ENCODE measurements around the gene SSNA1. TPM values are rescaled to one million over a fixed set of nuclear protein-coding genes. Genes with fewer than 3 reads are reported as not detected.

The SSNA1 gene
- total and polyA plus RNA-seq, 2 experiments from 2014 or later: 82.2 to 128 TPM

DNA sequence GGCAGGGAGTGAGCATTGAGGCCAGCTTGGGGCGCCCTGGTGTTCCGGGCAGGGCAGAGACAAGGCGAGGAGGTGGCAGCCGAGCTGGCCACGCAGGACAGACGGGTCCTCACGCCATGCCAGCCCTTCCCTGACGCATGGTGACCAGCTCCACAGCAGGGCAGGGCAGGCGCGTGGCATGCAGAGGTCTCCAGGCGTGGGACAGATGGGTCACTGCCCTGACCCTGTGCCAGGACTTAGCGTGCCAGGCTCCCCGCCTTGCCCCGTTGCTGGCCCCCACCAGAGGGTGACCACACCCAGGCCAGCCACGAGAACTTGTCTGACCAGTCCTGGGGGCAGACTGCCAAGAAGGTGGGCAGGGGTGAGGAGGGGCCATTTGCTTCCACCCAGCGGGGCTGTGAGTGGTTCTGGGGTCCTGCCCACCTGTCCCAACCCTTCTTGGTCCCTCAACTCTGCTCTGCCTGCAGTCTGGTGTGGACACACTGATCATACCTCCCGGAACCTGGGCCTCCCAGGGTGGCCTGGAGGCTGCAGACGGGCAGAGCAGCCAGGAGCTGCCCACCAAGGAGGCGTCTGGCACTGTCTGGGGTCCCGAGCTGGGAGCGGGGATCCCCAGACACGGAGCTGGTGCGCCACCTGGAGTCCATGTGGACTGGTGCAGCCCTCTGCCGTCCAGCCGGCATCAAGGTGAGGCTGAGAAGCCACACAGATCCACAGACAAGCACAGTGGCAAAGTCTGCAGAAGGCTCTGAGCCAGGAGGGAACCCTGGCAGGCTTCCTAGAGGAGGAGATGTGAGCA is 38.8 kb downstream of the SSNA1 start, which contains the start of gene RNF224:
Gene RNF224, plus strand, starts transcription at position 449 of the 799 bp plus-strand sequence. CDS start 834 bp downstream, outside the sequence.
- H3K36me3 ChIP-seq (replicated peaks; ENCODE audit: insufficient read depth, low read depth): no peaks in the 10 kb centered on the region
- peak within 1 kb of the TSS; percentile 65 for H3K4me2 ChIP-seq
- WGBS (ENCODE audit: low lambda C conversion rate, missing lambda C conversion rate): 50% methylated on average over 25 of the region's 25 CpGs
- H3K79me2 ChIP-seq: no peaks in the 10 kb centered on the region
- DNase-seq (ENCODE audit: low spot score): peak; percentile 90
- peaks cover 56% of the 10 kb centered on the region for H3K4me1 ChIP-seq (ENCODE audit: insufficient read depth)
- no peaks in the 10 kb centered on the region for H3K27me3 ChIP-seq
- no peaks in the 10 kb centered on the region for H4K20me1 ChIP-seq (ENCODE audit: insufficient read depth, poor library complexity, severe bottlenecking)
- H3K9me2 ChIP-seq (replicated peaks; ENCODE audit: insufficient read depth): no peaks in the 10 kb centered on the region
- peak within 1 kb of the TSS; percentile 46 for H3K27ac ChIP-seq
- no peak for TF ChIP-seq EZH2 (IDR thresholded peaks at IDR 0.05; ENCODE audit: borderline replicate concordance)
- TF ChIP-seq, protein P1, sequence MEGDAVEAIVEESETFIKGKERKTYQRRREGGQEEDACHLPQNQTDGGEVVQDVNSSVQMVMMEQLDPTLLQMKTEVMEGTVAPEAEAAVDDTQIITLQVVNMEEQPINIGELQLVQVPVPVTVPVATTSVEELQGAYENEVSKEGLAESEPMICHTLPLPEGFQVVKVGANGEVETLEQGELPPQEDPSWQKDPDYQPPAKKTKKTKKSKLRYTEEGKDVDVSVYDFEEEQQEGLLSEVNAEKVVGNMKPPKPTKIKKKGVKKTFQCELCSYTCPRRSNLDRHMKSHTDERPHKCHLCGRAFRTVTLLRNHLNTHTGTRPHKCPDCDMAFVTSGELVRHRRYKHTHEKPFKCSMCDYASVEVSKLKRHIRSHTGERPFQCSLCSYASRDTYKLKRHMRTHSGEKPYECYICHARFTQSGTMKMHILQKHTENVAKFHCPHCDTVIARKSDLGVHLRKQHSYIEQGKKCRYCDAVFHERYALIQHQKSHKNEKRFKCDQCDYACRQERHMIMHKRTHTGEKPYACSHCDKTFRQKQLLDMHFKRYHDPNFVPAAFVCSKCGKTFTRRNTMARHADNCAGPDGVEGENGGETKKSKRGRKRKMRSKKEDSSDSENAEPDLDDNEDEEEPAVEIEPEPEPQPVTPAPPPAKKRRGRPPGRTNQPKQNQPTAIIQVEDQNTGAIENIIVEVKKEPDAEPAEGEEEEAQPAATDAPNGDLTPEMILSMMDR (IDR thresholded peaks at IDR 0.05; ENCODE audit: poor library complexity): peak; percentile 84
- no peaks in the 10 kb centered on the region for H3K9me3 ChIP-seq (ENCODE audit: low read depth)
- no peak within 1 kb of the TSS for H2AFZ ChIP-seq
- no peak within 1 kb of the TSS for H3K4me3 ChIP-seq

DNA sequence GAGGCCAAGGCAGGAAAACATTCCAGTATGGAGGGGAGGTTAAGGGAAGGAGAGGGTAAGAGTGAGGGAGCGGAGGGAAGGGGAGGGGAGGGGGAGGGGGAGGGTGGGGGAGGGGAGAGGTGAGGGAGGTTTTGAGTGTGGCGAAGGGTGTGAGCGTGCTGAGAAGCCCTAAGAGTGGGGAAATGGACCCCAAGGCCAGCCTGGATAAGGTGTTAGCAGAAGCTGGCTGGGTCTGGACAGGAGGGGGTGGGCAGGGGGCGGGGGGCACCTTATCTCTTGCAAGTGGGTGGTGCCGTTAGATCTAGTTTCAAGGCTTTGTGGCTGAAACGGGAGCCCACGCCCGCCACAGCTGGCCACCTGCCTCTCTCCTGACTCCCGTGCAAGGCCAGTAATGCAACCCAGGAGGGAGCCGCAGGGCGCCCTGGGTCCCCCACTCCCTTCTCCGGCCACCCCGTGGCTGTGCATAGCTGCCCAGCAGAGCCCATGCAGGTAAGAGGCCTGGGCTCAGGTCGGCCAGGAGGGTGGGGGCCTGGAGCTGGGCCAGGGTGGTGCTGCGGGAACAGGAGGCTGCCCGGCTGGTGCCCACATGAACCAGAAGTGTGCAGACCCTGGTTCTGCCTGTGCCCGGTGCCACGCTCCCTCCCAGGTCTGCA is 39.5 kb downstream of the SSNA1 start:
- Histone ChIP-seq H3K9me3 (ENCODE audit: low read depth) (no peaks in the 10 kb centered on the region), H3K27ac (no peak overlapping the region), H3K4me3 (no peak overlapping the region), H4K20me1 (ENCODE audit: insufficient read depth, poor library complexity, severe bottlenecking) (no peaks in the 10 kb centered on the region), H3K36me3 (replicated peaks; ENCODE audit: insufficient read depth, low read depth) (no peaks in the 10 kb centered on the region), H3K9me2 (replicated peaks; ENCODE audit: insufficient read depth) (no peaks in the 10 kb centered on the region), H2AFZ (no peak overlapping the region), H3K4me2 (peak overlapping the region; percentile 29), H3K4me1 (ENCODE audit: insufficient read depth) (peaks cover 50% of the 10 kb centered on the region), H3K79me2 (no peaks in the 10 kb centered on the region), H3K27me3 (no peaks in the 10 kb centered on the region)
- WGBS (ENCODE audit: low lambda C conversion rate, missing lambda C conversion rate): 64% methylated on average over 12 of the region's 18 CpGs
- DNase-seq (ENCODE audit: low spot score): no peak
- TF ChIP-seq EZH2 (IDR thresholded peaks at IDR 0.05; ENCODE audit: borderline replicate concordance) (no peak), EZH2phosphoT487 (IDR thresholded peaks at IDR 0.05; ENCODE audit: low read depth, severe bottlenecking, unreplicated experiment) (no peak)
- TF ChIP-seq, protein P1 (IDR thresholded peaks at IDR 0.05; ENCODE audit: poor library complexity): no peak

DNA sequence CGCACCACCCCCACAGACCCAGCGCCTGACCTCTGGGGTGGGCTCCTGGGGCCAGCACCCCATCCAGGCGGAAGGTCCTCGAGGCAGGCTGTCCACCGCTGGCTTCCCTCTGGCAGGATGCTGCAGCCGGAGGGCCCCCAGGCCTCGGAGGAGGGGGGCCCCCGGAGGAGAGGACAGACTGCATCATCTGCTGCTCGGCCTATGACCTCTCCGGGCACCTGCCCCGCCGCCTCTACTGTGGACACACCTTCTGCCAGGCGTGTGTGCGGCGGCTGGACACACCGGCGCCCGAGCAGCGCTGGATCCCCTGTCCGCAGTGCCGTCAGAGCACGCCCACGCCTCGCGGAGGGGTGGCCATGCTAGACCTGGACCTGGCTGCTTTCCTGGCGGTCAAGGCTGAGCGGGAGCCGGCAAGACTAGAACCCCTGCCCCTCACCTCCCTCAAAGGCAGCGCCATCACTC is 40.1 kb downstream of the SSNA1 start:
- no peak overlapping the region for H3K4me3 ChIP-seq
- no peaks in the 10 kb centered on the region for H3K79me2 ChIP-seq
- peak overlapping the region; percentile 29 for H3K4me2 ChIP-seq
- no peaks in the 10 kb centered on the region for H3K27me3 ChIP-seq
- no peak overlapping the region for H2AFZ ChIP-seq
- H3K9me3 ChIP-seq (ENCODE audit: low read depth): no peaks in the 10 kb centered on the region
- no peak overlapping the region for H3K27ac ChIP-seq
- DNase-seq (ENCODE audit: low spot score): no peak
- TF ChIP-seq EZH2phosphoT487 (IDR thresholded peaks at IDR 0.05; ENCODE audit: low read depth, severe bottlenecking, unreplicated experiment) (no peak), EZH2 (IDR thresholded peaks at IDR 0.05; ENCODE audit: borderline replicate concordance) (no peak)
- TF ChIP-seq, protein P1 (IDR thresholded peaks at IDR 0.05; ENCODE audit: poor library complexity): no peak
- WGBS (ENCODE audit: low lambda C conversion rate, missing lambda C conversion rate): 90% methylated on average over 25 of the region's 29 CpGs
- no peaks in the 10 kb centered on the region for H3K36me3 ChIP-seq (replicated peaks; ENCODE audit: insufficient read depth, low read depth)
- no peaks in the 10 kb centered on the region for H4K20me1 ChIP-seq (ENCODE audit: insufficient read depth, poor library complexity, severe bottlenecking)
- H3K9me2 ChIP-seq (replicated peaks; ENCODE audit: insufficient read depth): no peaks in the 10 kb centered on the region
- peaks cover 49% of the 10 kb centered on the region for H3K4me1 ChIP-seq (ENCODE audit: insufficient read depth)

Measured in hepatocyte (in vitro differentiated cells).